ENCODE results near the gene FES. TPM values are rescaled to one million over a fixed set of nuclear protein-coding genes. Genes with fewer than 3 reads are reported as not detected.

The FES gene
- total and polyA plus RNA-seq, 5 donors = 15.6 to 21.0 (median 17.6) TPM

Other genes starting within 250 kb of the FES start
- gene BLM, start 167.2 kb upstream of the FES start, total RNA-seq = 10 to 100 TPM in 3 of 4 donors, 1 to 10 TPM in 1; 8.1 to 45.3 (median 29.0) TPM
- 17.3 TPM for gene BLM, start 167.2 kb upstream of the FES start, polyA plus RNA-seq
- gene FURIN, start 15.9 kb upstream of the FES start, total RNA-seq = 10 to 100 TPM; 57.4 to 69.0 (median 60.8) TPM
- gene FURIN, start 15.9 kb upstream of the FES start, polyA plus RNA-seq = 60.1 TPM
- gene MAN2A2, start 18.8 kb downstream of the FES start, total RNA-seq = 100 to 1,000 TPM in 2 of 4 donors, 10 to 100 TPM in 2; 75.9 to 118 (median 93.4) TPM
- gene MAN2A2, start 18.8 kb downstream of the FES start, polyA plus RNA-seq = 41.6 TPM
- 10 to 100 TPM; 13.5 to 17.7 (median 17.0) TPM for gene HDDC3, start 48.0 kb downstream of the FES start, total RNA-seq
- 22.2 TPM for gene HDDC3, start 48.0 kb downstream of the FES start, polyA plus RNA-seq
- gene UNC45A, start 50.8 kb downstream of the FES start, total RNA-seq = 10 to 100 TPM; 26.2 to 32.8 (median 29.9) TPM
- gene UNC45A, start 50.8 kb downstream of the FES start, polyA plus RNA-seq = 24.0 TPM
- 10 to 100 TPM in 3 of 4 donors, 1 to 10 TPM in 1; 8.7 to 14.8 (median 13.4) TPM for gene RCCD1, start 70.4 kb downstream of the FES start, total RNA-seq
- gene RCCD1, start 70.4 kb downstream of the FES start, polyA plus RNA-seq = 11.1 TPM
- gene PRC1, start 110.0 kb downstream of the FES start, total RNA-seq = 1 to 10 TPM; 5.1 to 8.7 (median 6.9) TPM
- 5.7 TPM for gene PRC1, start 110.0 kb downstream of the FES start, polyA plus RNA-seq
- 1 to 10 TPM; 3.8 to 7.6 (median 6.8) TPM for gene VPS33B, start 138.1 kb downstream of the FES start, total RNA-seq
- 4.2 TPM for gene VPS33B, start 138.1 kb downstream of the FES start, polyA plus RNA-seq
- 1 to 10 TPM in 3 of 4 donors, under 1 TPM in 1; 0.69 to 1.7 (median 1.4) TPM for gene SV2B, start 215.8 kb downstream of the FES start, total RNA-seq
- gene SV2B, start 215.8 kb downstream of the FES start, polyA plus RNA-seq = 0.34 TPM

Measured in right cardiac atrium (tissue), 5 donors.